ENCODE results near the gene PIP4P1. TPM values are rescaled to one million over a fixed set of nuclear protein-coding genes. Genes with fewer than 3 reads are reported as not detected.

The PIP4P1 gene
- total RNA-seq, 1 donor from 2014 or later = 33.7 TPM

DNA sequence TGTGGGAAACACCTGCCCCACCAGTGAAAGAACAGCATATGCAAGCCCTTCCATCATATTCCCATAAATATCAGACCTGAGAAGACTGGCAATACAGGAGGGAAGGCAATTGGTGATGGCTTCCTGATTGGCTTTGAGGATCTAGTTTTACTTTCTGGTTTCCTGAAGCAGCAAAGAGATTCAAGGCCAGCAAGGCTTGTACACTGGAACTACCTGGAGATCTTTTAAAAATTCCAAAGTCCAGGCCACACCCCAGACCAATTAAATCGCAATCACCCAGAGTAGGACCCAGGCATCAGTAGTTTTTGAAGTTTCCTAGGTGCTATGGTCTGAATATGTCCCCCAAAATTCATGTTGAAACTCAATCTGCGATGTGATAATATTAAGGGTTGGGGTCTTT, 45.0 kb downstream of the PIP4P1 start:
- Mint-ChIP-seq H3K4me3 (no peak overlapping the region), H3K27ac (no peak overlapping the region), H3K36me3 (no peaks in the 10 kb centered on the region), H3K9me3 (no peaks in the 10 kb centered on the region), H3K4me1 (peaks cover 20% of the 10 kb centered on the region), H3K27me3 (ENCODE audit: low read depth) (peaks cover 3% of the 10 kb centered on the region)
- DNase-seq (ENCODE audit: low spot score in 2 of 2, unreplicated experiment in 2 of 2) = no peak
- TF ChIP-seq, protein P1, sequence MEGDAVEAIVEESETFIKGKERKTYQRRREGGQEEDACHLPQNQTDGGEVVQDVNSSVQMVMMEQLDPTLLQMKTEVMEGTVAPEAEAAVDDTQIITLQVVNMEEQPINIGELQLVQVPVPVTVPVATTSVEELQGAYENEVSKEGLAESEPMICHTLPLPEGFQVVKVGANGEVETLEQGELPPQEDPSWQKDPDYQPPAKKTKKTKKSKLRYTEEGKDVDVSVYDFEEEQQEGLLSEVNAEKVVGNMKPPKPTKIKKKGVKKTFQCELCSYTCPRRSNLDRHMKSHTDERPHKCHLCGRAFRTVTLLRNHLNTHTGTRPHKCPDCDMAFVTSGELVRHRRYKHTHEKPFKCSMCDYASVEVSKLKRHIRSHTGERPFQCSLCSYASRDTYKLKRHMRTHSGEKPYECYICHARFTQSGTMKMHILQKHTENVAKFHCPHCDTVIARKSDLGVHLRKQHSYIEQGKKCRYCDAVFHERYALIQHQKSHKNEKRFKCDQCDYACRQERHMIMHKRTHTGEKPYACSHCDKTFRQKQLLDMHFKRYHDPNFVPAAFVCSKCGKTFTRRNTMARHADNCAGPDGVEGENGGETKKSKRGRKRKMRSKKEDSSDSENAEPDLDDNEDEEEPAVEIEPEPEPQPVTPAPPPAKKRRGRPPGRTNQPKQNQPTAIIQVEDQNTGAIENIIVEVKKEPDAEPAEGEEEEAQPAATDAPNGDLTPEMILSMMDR (IDR thresholded peaks at IDR 0.05; ENCODE audit: unreplicated experiment) = no peak

DNA sequence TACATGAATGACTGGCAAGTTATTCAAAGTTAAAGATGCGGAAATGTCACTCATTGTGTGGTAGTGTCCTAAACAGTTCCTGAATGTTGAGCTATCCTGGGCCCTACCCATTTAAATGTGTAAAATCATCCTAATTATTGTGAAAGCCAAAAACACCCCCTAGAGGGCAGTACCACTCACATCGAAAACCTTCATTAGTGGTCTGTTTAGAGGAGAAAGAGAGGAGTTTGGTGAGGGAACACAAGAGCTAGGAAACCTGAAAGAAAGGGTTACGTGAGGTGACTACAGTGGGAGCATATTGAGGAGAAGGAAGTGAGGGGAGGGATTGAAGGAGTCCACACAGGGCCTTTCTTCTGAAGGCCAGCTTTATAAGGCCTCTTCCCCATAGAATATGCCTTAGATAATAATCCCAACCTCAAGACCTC, 45.4 kb downstream of the PIP4P1 start:
- peaks cover 20% of the 10 kb centered on the region for H3K4me1 Mint-ChIP-seq
- no peak overlapping the region for H3K27ac Mint-ChIP-seq
- TF ChIP-seq, protein P1 (IDR thresholded peaks at IDR 0.05; ENCODE audit: unreplicated experiment) = peak; percentile 56
- H3K4me3 Mint-ChIP-seq = no peak overlapping the region
- H3K27me3 Mint-ChIP-seq (ENCODE audit: low read depth) = peaks cover 3% of the 10 kb centered on the region
- H3K9me3 Mint-ChIP-seq = no peaks in the 10 kb centered on the region
- DNase-seq (ENCODE audit: low spot score in 2 of 2, unreplicated experiment in 2 of 2) = no peak
- no peaks in the 10 kb centered on the region for H3K36me3 Mint-ChIP-seq

DNA sequence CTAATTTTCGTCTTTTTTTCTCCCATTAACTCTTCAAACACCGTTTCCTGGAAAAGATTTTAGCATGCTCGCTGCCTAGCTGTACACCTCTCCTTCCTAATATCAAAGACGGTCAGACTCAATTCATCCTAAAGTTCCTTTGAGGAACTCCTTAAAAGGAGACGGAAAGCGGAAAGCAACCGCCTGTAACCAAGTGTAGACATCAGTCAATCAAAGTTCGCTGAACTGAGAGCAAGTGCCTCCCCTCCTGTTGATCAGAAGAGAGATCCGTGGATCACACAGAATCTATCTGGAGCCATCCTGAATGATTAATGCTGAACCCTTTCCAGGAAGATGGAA, 47.5 kb downstream of the PIP4P1 start:
- peak overlapping the region; percentile 83 for H3K4me3 Mint-ChIP-seq
- peaks cover 20% of the 10 kb centered on the region for H3K4me1 Mint-ChIP-seq
- H3K9me3 Mint-ChIP-seq = no peaks in the 10 kb centered on the region
- no peak for DNase-seq (ENCODE audit: low spot score in 2 of 2, unreplicated experiment in 2 of 2)
- peak overlapping the region; percentile 89 for H3K27ac Mint-ChIP-seq
- TF ChIP-seq, protein P1 (IDR thresholded peaks at IDR 0.05; ENCODE audit: unreplicated experiment) = no peak
- H3K27me3 Mint-ChIP-seq (ENCODE audit: low read depth) = no peaks in the 10 kb centered on the region
- no peaks in the 10 kb centered on the region for H3K36me3 Mint-ChIP-seq

DNA sequence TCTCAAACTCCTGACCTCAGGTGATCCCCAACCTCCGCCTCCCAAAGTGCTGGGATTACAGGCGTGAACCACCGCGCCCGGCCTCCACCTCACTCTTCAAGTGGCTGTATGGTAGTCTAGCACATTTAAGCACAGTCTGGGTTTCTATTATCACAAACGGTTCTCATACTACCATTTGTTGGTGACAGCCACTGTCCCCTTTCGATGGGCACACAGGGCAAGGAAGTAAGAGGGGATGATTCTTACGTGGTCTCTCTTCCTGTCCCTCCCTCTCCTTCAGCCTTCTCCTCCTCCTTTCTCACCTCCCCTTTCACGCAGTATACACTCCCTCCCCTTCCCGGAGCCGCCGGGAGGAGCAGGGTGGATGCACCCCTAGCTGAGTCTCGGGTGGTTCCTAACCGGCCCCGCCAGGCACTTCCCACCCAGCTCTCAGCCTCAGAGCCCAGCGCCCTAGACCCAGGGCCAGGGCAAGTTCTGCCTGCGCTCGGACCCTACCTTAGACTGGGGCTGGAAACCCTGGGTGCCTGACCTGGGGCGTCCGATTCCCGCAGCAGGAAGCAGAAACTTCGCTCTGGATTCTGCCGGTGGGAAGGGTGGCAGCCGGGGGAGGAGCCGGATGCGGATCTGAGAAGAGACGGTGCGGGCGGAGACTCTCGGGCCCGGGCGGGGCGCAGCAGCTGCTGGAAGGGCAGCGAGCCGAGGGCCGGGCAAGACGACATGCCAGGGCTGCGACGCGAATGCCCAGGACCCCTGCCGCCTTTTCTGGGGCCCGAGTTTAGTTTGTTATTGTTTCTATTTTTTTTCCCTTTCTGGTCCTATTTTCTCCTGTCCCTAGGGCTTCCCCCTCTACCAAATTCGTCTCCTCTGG, 48.1 kb downstream of the PIP4P1 start, which contains the start of gene TEP1:
Gene TEP1 (minus strand): TSS at position 626 of the 868 bp plus-strand sequence. CDS start 5,062 bp downstream, outside the sequence.
- H3K4me1 Mint-ChIP-seq = peaks cover 20% of the 10 kb centered on the region
- no peaks in the 10 kb centered on the region for H3K9me3 Mint-ChIP-seq
- H3K27ac Mint-ChIP-seq = peak within 1 kb of the TSS; percentile 89
- H3K4me3 Mint-ChIP-seq = peak within 1 kb of the TSS; percentile 83
- TF ChIP-seq, protein P1 (IDR thresholded peaks at IDR 0.05; ENCODE audit: unreplicated experiment) = no peak
- H3K27me3 Mint-ChIP-seq (ENCODE audit: low read depth) = no peaks in the 10 kb centered on the region
- DNase-seq (ENCODE audit: low spot score in 2 of 2, unreplicated experiment in 2 of 2) = peak; percentile 66 to 82
- no peaks in the 10 kb centered on the region for H3K36me3 Mint-ChIP-seq

DNA sequence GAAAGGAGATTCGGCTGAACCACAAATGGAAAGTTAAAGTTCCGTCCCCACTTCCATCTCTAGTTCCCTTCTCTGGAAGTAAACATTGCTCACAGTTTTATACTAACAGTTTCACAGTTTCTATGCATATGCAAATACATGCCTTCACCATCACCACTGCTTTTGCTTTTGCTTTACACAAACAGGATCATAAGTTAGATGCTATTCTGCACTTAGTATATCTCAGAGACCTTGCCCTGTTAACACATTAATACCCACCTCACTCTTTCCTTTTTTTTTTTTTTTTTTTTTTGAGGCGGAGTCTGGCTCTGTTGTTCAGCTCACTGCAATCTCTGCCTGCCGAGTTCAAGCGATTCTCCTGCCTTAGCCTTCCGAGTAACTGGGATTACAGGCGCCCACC, 48.8 kb downstream of the PIP4P1 start:
- Mint-ChIP-seq H3K27ac (peak overlapping the region; percentile 89), H3K27me3 (ENCODE audit: low read depth) (no peaks in the 10 kb centered on the region), H3K36me3 (no peaks in the 10 kb centered on the region), H3K4me3 (peak overlapping the region; percentile 83), H3K9me3 (no peaks in the 10 kb centered on the region), H3K4me1 (peaks cover 14% of the 10 kb centered on the region)
- TF ChIP-seq, protein P1 (IDR thresholded peaks at IDR 0.05; ENCODE audit: unreplicated experiment) = no peak
- no peak for DNase-seq (ENCODE audit: low spot score in 2 of 2, unreplicated experiment in 2 of 2)

Measured in mesothelial cell of epicardium (in vitro differentiated cells).